NCI-H446 treated with DMSO at 0.1 percent for 48 hours (cell line): Measurements from ENCODE around the gene EPHA1.
"Not testable (repeated sequence)": the region's sequence is repeated elsewhere in the genome, so short reads cannot be mapped to it uniquely, and the experiment has no call there.

ENCODE experiments used
- DNase-seq: peaks from one replicate; lab custom pipeline; 2025; lab: John Stamatoyannopoulos, UW

EPHA1 gene

GRCh38 chr7:143429770-143430698 is 21.4 kb upstream of the EPHA1 start:
- no peak for DNase-seq

GRCh38 chr7:143426479-143427142 is 18.0 kb upstream of the EPHA1 start:
- no peak for DNase-seq

- DNase-seq, result not testable (repeated sequence)
These were observed 15.8 kb upstream of the EPHA1 start for GRCh38 chr7:143424476-143424875.

GRCh38 chr7:143422033-143422432 is 13.4 kb upstream of the EPHA1 start:
- DNase-seq, result no peak

GRCh38 chr7:143420624-143421023 is 12.0 kb upstream of the EPHA1 start:
- DNase-seq, result not testable (repeated sequence)

- no peak for DNase-seq
These were observed 11.2 kb upstream of the EPHA1 start for GRCh38 chr7:143419880-143420279.

- DNase-seq, result no peak
These were observed 10.2 kb upstream of the EPHA1 start for GRCh38 chr7:143418681-143419458.

GRCh38 chr7:143417734-143418383 is 9.2 kb upstream of the EPHA1 start:
- no peak for DNase-seq

- DNase-seq, result no peak
These were observed 8.0 kb upstream of the EPHA1 start for GRCh38 chr7:143416565-143417149.

GRCh38 chr7:143415742-143416397 is 7.2 kb upstream of the EPHA1 start:
- no peak for DNase-seq

GRCh38 chr7:143415209-143415608 is 6.6 kb upstream of the EPHA1 start:
- not testable (repeated sequence) for DNase-seq

GRCh38 chr7:143413123-143413522 is 4.5 kb upstream of the EPHA1 start:
- no peak for DNase-seq

GRCh38 chr7:143411976-143412708 is 3.5 kb upstream of the EPHA1 start:
- no peak for DNase-seq

- DNase-seq, result no peak
These were observed 1.9 kb upstream of the EPHA1 start for GRCh38 chr7:143410521-143411004.

GRCh38 chr7:143408252-143408685 is 387 bp downstream of the EPHA1 start:
- DNase-seq, result no peak

GRCh38 chr7:143407287-143408251 is 1.1 kb downstream of the EPHA1 start:
- no peak for DNase-seq

- no peak for DNase-seq
These were observed 2.7 kb downstream of the EPHA1 start for GRCh38 chr7:143406002-143406357.

- DNase-seq, result no peak
These were observed 3.3 kb downstream of the EPHA1 start for GRCh38 chr7:143405173-143406001.
